Fibroblast of skin of right biceps (primary cell): ENCODE data around the gene PURA.
A peak's percentile ranks its signal among the peaks of the same experiment; 100 is the strongest.
"Not testable (repeated sequence)": the region's sequence is repeated elsewhere in the genome, so short reads cannot be mapped to it uniquely, and the experiment has no call there.

ENCODE experiments used
- DNase-seq: peaks from one replicate; pipeline ENCODE4 v3.0.0-alpha.2; 2013

Gene PURA

GRCh38 chr5:140141241-140141640 is 27.3 kb downstream of the PURA start:
- DNase-seq, result peak; percentile 44

GRCh38 chr5:140142246-140142645 is 28.3 kb downstream of the PURA start:
- DNase-seq, result no peak

- DNase-seq, result no peak
These were observed 28.9 kb downstream of the PURA start for GRCh38 chr5:140142856-140143255.

GRCh38 chr5:140143521-140144258 is 29.8 kb downstream of the PURA start:
- DNase-seq, result no peak

GRCh38 chr5:140145256-140145655 is 31.3 kb downstream of the PURA start:
- no peak for DNase-seq

GRCh38 chr5:140145818-140146522 is 32.1 kb downstream of the PURA start:
- DNase-seq, result peak; percentile 71

- no peak for DNase-seq
These were observed 32.6 kb downstream of the PURA start for GRCh38 chr5:140146523-140146842.

- DNase-seq, result no peak
These were observed 33.6 kb downstream of the PURA start for GRCh38 chr5:140147460-140147859.

GRCh38 chr5:140148508-140148907 is 34.6 kb downstream of the PURA start:
- DNase-seq, result peak; percentile 11

GRCh38 chr5:140150201-140150600 is 36.3 kb downstream of the PURA start:
- no peak for DNase-seq

- no peak for DNase-seq
These were observed 37.5 kb downstream of the PURA start for GRCh38 chr5:140151144-140152021.

GRCh38 chr5:140152022-140152999 is 38.4 kb downstream of the PURA start:
- no peak for DNase-seq

- no peak for DNase-seq
These were observed 39.3 kb downstream of the PURA start for GRCh38 chr5:140153255-140153654.

GRCh38 chr5:140153905-140154304 is 40.0 kb downstream of the PURA start:
- no peak for DNase-seq

GRCh38 chr5:140154710-140155381 is 40.9 kb downstream of the PURA start:
- DNase-seq, result not testable (repeated sequence)

- peak; percentile 76 for DNase-seq
These were observed 43.3 kb downstream of the PURA start for GRCh38 chr5:140157032-140157781.

GRCh38 chr5:140159014-140159927 is 45.4 kb downstream of the PURA start:
- no peak for DNase-seq

- no peak for DNase-seq
These were observed 48.4 kb downstream of the PURA start for GRCh38 chr5:140162275-140162674.

GRCh38 chr5:140162781-140163180 is 48.9 kb downstream of the PURA start:
- no peak for DNase-seq
